ENCODE measurements around the gene COL18A1.

COL18A1 gene

GRCh38 chr21:45487891-45488600 lies 83.1 kb downstream of the COL18A1 start:
- in situ Hi-C loops (cut with HindIII; ENCODE audit: low sequenced_read_pairs) = no loop called here

- in situ Hi-C loops (cut with HindIII; ENCODE audit: low sequenced_read_pairs) = no loop called here
Observed at GRCh38 chr21:45488931-45489721, 84.2 kb downstream of the COL18A1 start.

- in situ Hi-C loops (cut with HindIII; ENCODE audit: low sequenced_read_pairs) = no loop called here
Observed at GRCh38 chr21:45489722-45489982, 84.7 kb downstream of the COL18A1 start.

GRCh38 chr21:45490049-45490731 lies 85.2 kb downstream of the COL18A1 start:
- in situ Hi-C loops (cut with HindIII; ENCODE audit: low sequenced_read_pairs) = no loop called here

GRCh38 chr21:45491056-45491455 lies 86.1 kb downstream of the COL18A1 start:
- in situ Hi-C loops (cut with HindIII; ENCODE audit: low sequenced_read_pairs) = no loop called here

GRCh38 chr21:45491623-45492022 lies 86.7 kb downstream of the COL18A1 start:
- in situ Hi-C loops (cut with HindIII; ENCODE audit: low sequenced_read_pairs) = no loop called here

GRCh38 chr21:45492765-45493164 lies 87.8 kb downstream of the COL18A1 start:
- in situ Hi-C loops (cut with HindIII; ENCODE audit: low sequenced_read_pairs) = no loop called here

GRCh38 chr21:45493401-45494001 lies 88.5 kb downstream of the COL18A1 start:
- in situ Hi-C loops (cut with HindIII; ENCODE audit: low sequenced_read_pairs) = no loop called here

GRCh38 chr21:45494135-45494850 lies 89.3 kb downstream of the COL18A1 start:
- in situ Hi-C loops (cut with HindIII; ENCODE audit: low sequenced_read_pairs) = no loop called here

- in situ Hi-C loops (cut with HindIII; ENCODE audit: low sequenced_read_pairs) = no loop called here
Observed at GRCh38 chr21:45494851-45495680, 90.1 kb downstream of the COL18A1 start.

- in situ Hi-C loops (cut with HindIII; ENCODE audit: low sequenced_read_pairs) = no loop called here
Observed at GRCh38 chr21:45496151-45496967, 91.4 kb downstream of the COL18A1 start.

GRCh38 chr21:45496968-45497845 lies 92.2 kb downstream of the COL18A1 start:
- in situ Hi-C loops (cut with HindIII; ENCODE audit: low sequenced_read_pairs) = no loop called here

- in situ Hi-C loops (cut with HindIII; ENCODE audit: low sequenced_read_pairs) = no loop called here
Observed at GRCh38 chr21:45497846-45498645, 93.1 kb downstream of the COL18A1 start.

GRCh38 chr21:45498646-45499000 lies 93.7 kb downstream of the COL18A1 start:
- in situ Hi-C loops (cut with HindIII; ENCODE audit: low sequenced_read_pairs) = no loop called here

- in situ Hi-C loops (cut with HindIII; ENCODE audit: low sequenced_read_pairs) = no loop called here
Observed at GRCh38 chr21:45499201-45499750, 94.3 kb downstream of the COL18A1 start.

GRCh38 chr21:45499970-45500577 lies 95.1 kb downstream of the COL18A1 start:
- in situ Hi-C loops (cut with HindIII; ENCODE audit: low sequenced_read_pairs) = no loop called here

Data from DLD1 (cell line).